ENCODE measurements around the gene LDB2. TPM values are rescaled to one million over a fixed set of nuclear protein-coding genes. Genes with fewer than 3 reads are reported as not detected.

Gene LDB2
- total and polyA plus RNA-seq, 2 donors (not counting 1 experiment from before 2014, with no cell fraction given) = not detected

DNA sequence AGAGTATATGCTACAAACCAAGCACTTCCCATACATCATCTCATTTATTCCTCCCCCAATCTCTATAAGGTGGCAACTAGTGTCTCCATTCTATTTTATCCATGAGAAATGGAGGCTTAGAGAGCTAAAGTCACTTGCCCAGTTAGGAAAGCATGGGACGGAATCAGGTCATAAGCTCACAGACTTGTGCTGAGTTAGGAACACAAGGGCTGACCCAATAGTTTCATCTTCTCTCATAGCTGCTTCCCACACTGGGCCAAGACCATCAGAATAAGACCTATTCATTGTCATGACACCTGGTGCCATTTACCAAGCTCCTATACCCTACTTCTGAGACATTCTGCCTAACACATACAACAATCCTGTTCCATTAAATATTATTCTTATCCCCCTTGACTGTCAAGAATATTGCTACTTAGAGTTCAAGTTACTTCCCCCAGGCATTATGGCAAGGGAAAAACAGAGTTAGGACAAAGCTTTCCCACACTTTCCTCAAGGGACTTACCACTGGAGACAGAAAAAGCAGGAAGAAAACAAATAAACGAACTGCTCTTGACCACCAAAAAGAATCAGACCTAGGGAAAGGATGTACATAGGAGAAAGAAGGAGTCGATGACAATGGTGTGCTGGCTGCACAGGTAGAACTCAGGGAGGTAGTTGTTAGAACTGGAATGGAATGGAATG lies 167.8 kb downstream of the LDB2 start:
- Histone ChIP-seq H3K4me2 (replicated peaks; ENCODE audit: low read depth, low read length, poor library complexity, severe bottlenecking) (no peak overlapping the region), H3K9me3 (ENCODE audit: control extremely low read depth in 1 of 3, control insufficient read depth in 2 of 3, insufficient read depth in 1 of 3, low read length in 2 of 3) (no peaks in the 10 kb centered on the region), H3K9ac (ENCODE audit: low read length) (no peak overlapping the region), H3K36me3 (replicated peaks in 1 of 2; ENCODE audit: control extremely low read depth in 1 of 2, control insufficient read depth in 1 of 2, extremely low read depth in 1 of 2, insufficient read depth in 2 of 2, low read length in 1 of 2) (no peaks in the 10 kb centered on the region), H3K4me1 (ENCODE audit: control insufficient read depth in 2 of 2, insufficient read depth in 2 of 2, low read length in 2 of 2) (no peaks in the 10 kb centered on the region), H3K79me2 (ENCODE audit: control insufficient read depth, insufficient read depth, low read length) (no peaks in the 10 kb centered on the region), H3K4me3 (ENCODE audit: control extremely low read depth in 1 of 5, extremely low read depth in 1 of 5, insufficient read depth in 1 of 5, low read depth in 2 of 5, low read length in 4 of 5) (no peak overlapping the region), H2AFZ (ENCODE audit: insufficient read depth, low read depth, low read length, poor library complexity, severe bottlenecking) (no peak overlapping the region), H3K27me3 (replicated peaks in 1 of 4; ENCODE audit: control extremely low read depth in 1 of 4, control insufficient read depth in 3 of 4, insufficient read depth in 4 of 4, low read length in 3 of 4) (no peaks in the 10 kb centered on the region), H3K27ac (ENCODE audit: low read length in 2 of 2) (no peak overlapping the region), H4K20me1 (ENCODE audit: control insufficient read depth, insufficient read depth, low read length, poor library complexity, severe bottlenecking) (no peaks in the 10 kb centered on the region)
- Mint-ChIP-seq H3K4me3 (no peak overlapping the region), H3K27ac (no peak overlapping the region), H3K4me1 (no peaks in the 10 kb centered on the region), H3K9me3 (ENCODE audit: insufficient read depth) (peaks cover 3% of the 10 kb centered on the region), H3K27me3 (no peaks in the 10 kb centered on the region)
- ChIA-PET POLR2A (no interaction called here), CTCF (no interaction called here)
- DNase-seq = no peak
- no peak for ATAC-seq (ENCODE audit: low read depth)
- WGBS (ENCODE audit: insufficient coverage) = 100% methylated on average over 2 of the region's 3 CpGs
- no peak for TF ChIP-seq EZH2 (IDR thresholded peaks at IDR 0.05; ENCODE audit: borderline replicate concordance, insufficient read depth, low read depth, low read length, poor library complexity, severe bottlenecking)
- no peak for TF ChIP-seq CTCF (IDR thresholded peaks at IDR 0.05)
- intact Hi-C loops (cut with micrococcal nuclease) = no loop called here

- Histone ChIP-seq H2AFZ (ENCODE audit: insufficient read depth, low read depth, low read length, poor library complexity, severe bottlenecking) (no peak overlapping the region), H3K9ac (ENCODE audit: low read length) (no peak overlapping the region), H3K79me2 (ENCODE audit: control insufficient read depth, insufficient read depth, low read length) (no peaks in the 10 kb centered on the region), H3K27ac (ENCODE audit: low read length in 2 of 2) (no peak overlapping the region), H3K9me3 (ENCODE audit: control extremely low read depth in 1 of 3, control insufficient read depth in 2 of 3, insufficient read depth in 1 of 3, low read length in 2 of 3) (no peaks in the 10 kb centered on the region), H3K36me3 (replicated peaks in 1 of 2; ENCODE audit: control extremely low read depth in 1 of 2, control insufficient read depth in 1 of 2, extremely low read depth in 1 of 2, insufficient read depth in 2 of 2, low read length in 1 of 2) (no peaks in the 10 kb centered on the region), H4K20me1 (ENCODE audit: control insufficient read depth, insufficient read depth, low read length, poor library complexity, severe bottlenecking) (no peaks in the 10 kb centered on the region), H3K27me3 (replicated peaks in 1 of 4; ENCODE audit: control extremely low read depth in 1 of 4, control insufficient read depth in 3 of 4, insufficient read depth in 4 of 4, low read length in 3 of 4) (no peaks in the 10 kb centered on the region), H3K4me1 (ENCODE audit: control insufficient read depth in 2 of 2, insufficient read depth in 2 of 2, low read length in 2 of 2) (no peaks in the 10 kb centered on the region), H3K4me2 (replicated peaks; ENCODE audit: low read depth, low read length, poor library complexity, severe bottlenecking) (no peak overlapping the region), H3K4me3 (ENCODE audit: control extremely low read depth in 1 of 5, extremely low read depth in 1 of 5, insufficient read depth in 1 of 5, low read depth in 2 of 5, low read length in 4 of 5) (no peak overlapping the region)
- TF ChIP-seq EZH2 (IDR thresholded peaks at IDR 0.05; ENCODE audit: borderline replicate concordance, insufficient read depth, low read depth, low read length, poor library complexity, severe bottlenecking) = no peak
- TF ChIP-seq CTCF (IDR thresholded peaks at IDR 0.05) = no peak
- DNase-seq = no peak
- 95% methylated on average over 3 of the region's 7 CpGs for WGBS (ENCODE audit: insufficient coverage)
- ATAC-seq (ENCODE audit: low read depth) = no peak
- intact Hi-C loops (cut with micrococcal nuclease) = no loop called here
- Mint-ChIP-seq H3K4me3 (no peak overlapping the region), H3K4me1 (no peaks in the 10 kb centered on the region), H3K27me3 (no peaks in the 10 kb centered on the region), H3K9me3 (ENCODE audit: insufficient read depth) (peaks cover 6% of the 10 kb centered on the region), H3K27ac (no peak overlapping the region)
- POLR2A ChIA-PET = no interaction called here
- CTCF ChIA-PET = no interaction called here
Observed at GRCh38 chr4:16729336-16729735, 169.1 kb downstream of the LDB2 start.
